ENCODE measurements around the gene GNGT1. TPM values are rescaled to one million over a fixed set of nuclear protein-coding genes. Genes with fewer than 3 reads are reported as not detected.

The GNGT1 gene
- total and polyA plus RNA-seq, 8 donors = 0.07 TPM; not detected in 7

GRCh38 chr7:93935102-93935501 lies 28.7 kb downstream of the GNGT1 start:
- Histone ChIP-seq H3K4me1 (no peaks in the 10 kb centered on the region), H3K4me3 (no peak overlapping the region), H3K36me3 (no peaks in the 10 kb centered on the region), H3K27me3 (no peaks in the 10 kb centered on the region), H3K27ac (no peak overlapping the region), H3K9me3 (no peaks in the 10 kb centered on the region)
- DNase-seq (no peak), ATAC-seq (no peak)
- TF ChIP-seq CTCF (IDR thresholded peaks at IDR 0.05) = no peak
- intact Hi-C loops (cut with DNase I) = no loop called here

- H3K27ac ChIP-seq = no peak overlapping the region
- H3K4me3 ChIP-seq = no peak overlapping the region
- H3K9me3 ChIP-seq = no peaks in the 10 kb centered on the region
- no peaks in the 10 kb centered on the region for H3K36me3 ChIP-seq
- ATAC-seq (no peak), DNase-seq (no peak)
- TF ChIP-seq CTCF (IDR thresholded peaks at IDR 0.05) = no peak
- H3K27me3 ChIP-seq = no peaks in the 10 kb centered on the region
- H3K4me1 ChIP-seq = no peaks in the 10 kb centered on the region
- intact Hi-C loops (cut with DNase I) = no loop called here
These were observed 31.5 kb downstream of the GNGT1 start for GRCh38 chr7:93937818-93938217.

- Histone ChIP-seq H3K4me3 (no peak overlapping the region), H3K36me3 (no peaks in the 10 kb centered on the region), H3K27ac (no peak overlapping the region), H3K27me3 (no peaks in the 10 kb centered on the region), H3K9me3 (no peaks in the 10 kb centered on the region), H3K4me1 (no peaks in the 10 kb centered on the region)
- intact Hi-C loops (cut with DNase I) = no loop called here
- no peak for TF ChIP-seq CTCF (IDR thresholded peaks at IDR 0.05)
- ATAC-seq (no peak), DNase-seq (no peak)
These were observed 31.9 kb downstream of the GNGT1 start for GRCh38 chr7:93938293-93938692.

GRCh38 chr7:93941945-93942344 lies 35.6 kb downstream of the GNGT1 start:
- ATAC-seq (no peak), DNase-seq (no peak)
- Histone ChIP-seq H3K4me3 (no peak overlapping the region), H3K27me3 (no peaks in the 10 kb centered on the region), H3K27ac (no peak overlapping the region), H3K36me3 (no peaks in the 10 kb centered on the region), H3K4me1 (no peaks in the 10 kb centered on the region), H3K9me3 (no peaks in the 10 kb centered on the region)
- no peak for TF ChIP-seq CTCF (IDR thresholded peaks at IDR 0.05)
- intact Hi-C loops (cut with DNase I) = no loop called here

GRCh38 chr7:93943816-93944540 lies 37.6 kb downstream of the GNGT1 start:
- Histone ChIP-seq H3K36me3 (no peaks in the 10 kb centered on the region), H3K27ac (peak overlapping the region in 1 of 2 donors; percentile 48), H3K4me1 (no peaks in the 10 kb centered on the region), H3K9me3 (no peaks in the 10 kb centered on the region), H3K4me3 (no peak overlapping the region), H3K27me3 (no peaks in the 10 kb centered on the region)
- intact Hi-C loops (cut with DNase I) = no loop called here
- DNase-seq = no peak
- no peak for ATAC-seq
- no peak for TF ChIP-seq CTCF (IDR thresholded peaks at IDR 0.05)

Data from left lung (tissue), 10 donors.